HCT116 (cell line): ENCODE measurements around the gene CERCAM.

Source experiments
- POLR2A ChIP-seq: IDR thresholded peaks from 2 replicates; pipeline ENCODE4 v1.7.0; 2011; ENCODE audit warnings: borderline replicate concordance; ENCODE audit not compliant: insufficient read depth, insufficient read length; ENCODE audit errors: extremely low read depth
- SP1 ChIP-seq: IDR thresholded peaks from 2 replicates; pipeline ENCODE4 v1.6.1; 2012; ENCODE audit warnings: low read depth
- YY1 ChIP-seq: IDR thresholded peaks from 2 replicates; pipeline ENCODE4 v1.6.1; 2011; ENCODE audit warnings: low read length, low read depth, moderate library complexity, mild to moderate bottlenecking; ENCODE audit not compliant: insufficient replicate concordance; ENCODE audit errors: extremely low read depth
- ZNF274 ChIP-seq: fragments of 200-500 bp; sonication (Bioruptor generic); IDR thresholded peaks from 2 replicates; pipeline ENCODE4 v1.6.1; 2014; ENCODE audit warnings: mild to moderate bottlenecking, low read depth, low read length, inconsistent platforms
- TF ChIP-seq, protein P1 (sequence below), 3 experiments: fragments of 200-600 bp in 1 of 3; sonication (generic) in 1 of 3; IDR thresholded peaks in 2 of 3; conservative IDR thresholded peaks in 1 of 3; 2 replicates each; pipeline ENCODE4 v1.5.1; 2012 to 2017; ENCODE audit warnings: low read depth in 2 of 3, low read length in 2 of 3, antibody characterized with exemption in 1 of 3, borderline replicate concordance in 1 of 3, control low read depth in 1 of 3, mild to moderate bottlenecking in 1 of 3, mixed read lengths in 1 of 3, mixed run types in 1 of 3, moderate library complexity in 1 of 3; ENCODE audit not compliant: insufficient read depth in 1 of 3

DNA sequence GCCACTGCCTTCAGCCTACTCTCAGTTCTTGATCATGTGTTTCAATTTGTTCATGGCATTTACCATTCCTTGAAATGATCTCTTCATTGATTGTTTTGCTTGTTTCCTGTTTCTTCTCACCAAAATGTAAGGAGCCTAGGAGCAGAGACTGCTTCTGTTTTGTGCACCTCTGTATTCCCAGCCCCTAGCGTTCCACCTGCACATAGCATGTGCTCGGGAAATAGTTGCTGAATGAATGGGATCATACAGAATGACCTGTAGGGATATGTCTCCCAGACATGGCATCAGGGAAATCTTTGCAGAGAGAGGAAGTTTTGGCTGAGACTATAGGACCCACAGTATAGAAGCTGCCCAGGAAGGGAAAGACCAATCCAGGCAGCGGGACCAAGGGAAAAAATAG is 6.2 kb upstream of the CERCAM start:
- TF ChIP-seq POLR2A (no peak), ZNF274 (no peak), SP1 (no peak), YY1 (no peak)
- TF ChIP-seq, protein P1, sequence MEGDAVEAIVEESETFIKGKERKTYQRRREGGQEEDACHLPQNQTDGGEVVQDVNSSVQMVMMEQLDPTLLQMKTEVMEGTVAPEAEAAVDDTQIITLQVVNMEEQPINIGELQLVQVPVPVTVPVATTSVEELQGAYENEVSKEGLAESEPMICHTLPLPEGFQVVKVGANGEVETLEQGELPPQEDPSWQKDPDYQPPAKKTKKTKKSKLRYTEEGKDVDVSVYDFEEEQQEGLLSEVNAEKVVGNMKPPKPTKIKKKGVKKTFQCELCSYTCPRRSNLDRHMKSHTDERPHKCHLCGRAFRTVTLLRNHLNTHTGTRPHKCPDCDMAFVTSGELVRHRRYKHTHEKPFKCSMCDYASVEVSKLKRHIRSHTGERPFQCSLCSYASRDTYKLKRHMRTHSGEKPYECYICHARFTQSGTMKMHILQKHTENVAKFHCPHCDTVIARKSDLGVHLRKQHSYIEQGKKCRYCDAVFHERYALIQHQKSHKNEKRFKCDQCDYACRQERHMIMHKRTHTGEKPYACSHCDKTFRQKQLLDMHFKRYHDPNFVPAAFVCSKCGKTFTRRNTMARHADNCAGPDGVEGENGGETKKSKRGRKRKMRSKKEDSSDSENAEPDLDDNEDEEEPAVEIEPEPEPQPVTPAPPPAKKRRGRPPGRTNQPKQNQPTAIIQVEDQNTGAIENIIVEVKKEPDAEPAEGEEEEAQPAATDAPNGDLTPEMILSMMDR (IDR thresholded peaks at IDR 0.05 in 2 of 3, conservative IDR thresholded peaks at IDR 0.05 in 1 of 3; ENCODE audit: borderline replicate concordance in 1 of 3, insufficient read depth in 1 of 3, low read depth in 2 of 3, low read length in 2 of 3), result peak in 2 of 3 experiments; percentile 55 to 67; a peak in 4 of 6 replicates
